HG03097 (cell line): Measurements from ENCODE around the gene MIEF2.

ENCODE experiments used
- ATAC-seq: cut with Tn5 transposase; IDR thresholded peaks from one replicate; pipeline ENCODE4 v1.9.1; 2021; ENCODE audit not compliant: unreplicated experiment, low FRiP score

Gene MIEF2

GRCh38 chr17:18234853-18235380 is 25.5 kb upstream of the MIEF2 start:
- ATAC-seq: no peak

- no peak for ATAC-seq
Measured at GRCh38 chr17:18235743-18236256, 24.7 kb upstream of the MIEF2 start.

- no peak for ATAC-seq
Measured at GRCh38 chr17:18236494-18236893, 24.0 kb upstream of the MIEF2 start.

- no peak for ATAC-seq
Measured at GRCh38 chr17:18237461-18237860, 23.0 kb upstream of the MIEF2 start.

- no peak for ATAC-seq
Measured at GRCh38 chr17:18238299-18238698, 22.2 kb upstream of the MIEF2 start.

GRCh38 chr17:18240449-18240848 is 20.0 kb upstream of the MIEF2 start:
- ATAC-seq: no peak

- no peak for ATAC-seq
Measured at GRCh38 chr17:18241229-18241871, 19.1 kb upstream of the MIEF2 start.

- ATAC-seq: no peak
Measured at GRCh38 chr17:18245038-18245776, 15.3 kb upstream of the MIEF2 start.

GRCh38 chr17:18246109-18246725 is 14.2 kb upstream of the MIEF2 start:
- ATAC-seq: no peak

GRCh38 chr17:18246880-18247612 is 13.4 kb upstream of the MIEF2 start:
- ATAC-seq: no peak

- ATAC-seq: no peak
Measured at GRCh38 chr17:18247613-18248001, 12.9 kb upstream of the MIEF2 start.

- ATAC-seq: no peak
Measured at GRCh38 chr17:18248300-18248731, 12.1 kb upstream of the MIEF2 start.

GRCh38 chr17:18248811-18249210 is 11.7 kb upstream of the MIEF2 start:
- no peak for ATAC-seq

- ATAC-seq: no peak
Measured at GRCh38 chr17:18250259-18250658, 10.2 kb upstream of the MIEF2 start.

GRCh38 chr17:18250708-18251107 is 9.8 kb upstream of the MIEF2 start:
- no peak for ATAC-seq

GRCh38 chr17:18251204-18251603 is 9.3 kb upstream of the MIEF2 start:
- no peak for ATAC-seq

GRCh38 chr17:18252160-18252559 is 8.3 kb upstream of the MIEF2 start:
- no peak for ATAC-seq

GRCh38 chr17:18253187-18253884 is 7.1 kb upstream of the MIEF2 start:
- no peak for ATAC-seq

GRCh38 chr17:18253947-18254821 is 6.3 kb upstream of the MIEF2 start:
- ATAC-seq: no peak
